GM18909 (cell line): ENCODE data around the gene CDC42SE2.
"Not testable (repeated sequence)": the region's sequence is repeated elsewhere in the genome, so short reads cannot be mapped to it uniquely, and the experiment has no call there.

Experiments
- ATAC-seq: cut with Tn5 transposase; IDR thresholded peaks from one replicate; pipeline ENCODE4 v1.9.1; 2021; ENCODE audit warnings: mild to moderate bottlenecking; ENCODE audit not compliant: unreplicated experiment, poor library complexity

CDC42SE2 gene

GRCh38 chr5:131312235-131312772 is 48.5 kb downstream of the CDC42SE2 start:
- ATAC-seq = not testable (repeated sequence)

GRCh38 chr5:131316026-131316425 is 52.2 kb downstream of the CDC42SE2 start:
- ATAC-seq = no peak

GRCh38 chr5:131316822-131317221 is 53.0 kb downstream of the CDC42SE2 start:
- ATAC-seq = no peak

GRCh38 chr5:131318455-131318854 is 54.6 kb downstream of the CDC42SE2 start:
- no peak for ATAC-seq

GRCh38 chr5:131321066-131321465 is 57.2 kb downstream of the CDC42SE2 start:
- ATAC-seq = no peak

GRCh38 chr5:131322926-131323325 is 59.1 kb downstream of the CDC42SE2 start:
- ATAC-seq = no peak

- no peak for ATAC-seq
Observed at GRCh38 chr5:131323378-131323777, 59.5 kb downstream of the CDC42SE2 start.

GRCh38 chr5:131324303-131324702 is 60.5 kb downstream of the CDC42SE2 start:
- ATAC-seq = no peak

GRCh38 chr5:131328536-131329285 is 64.9 kb downstream of the CDC42SE2 start:
- no peak for ATAC-seq

GRCh38 chr5:131329286-131329560 is 65.4 kb downstream of the CDC42SE2 start:
- no peak for ATAC-seq

- no peak for ATAC-seq
Observed at GRCh38 chr5:131330031-131330430, 66.2 kb downstream of the CDC42SE2 start.

GRCh38 chr5:131335756-131336155 is 71.9 kb downstream of the CDC42SE2 start:
- not testable (repeated sequence) for ATAC-seq

- ATAC-seq = not testable (repeated sequence)
Observed at GRCh38 chr5:131336801-131337200, 72.9 kb downstream of the CDC42SE2 start.

GRCh38 chr5:131337240-131338050 is 73.6 kb downstream of the CDC42SE2 start:
- not testable (repeated sequence) for ATAC-seq

GRCh38 chr5:131338051-131338453 is 74.2 kb downstream of the CDC42SE2 start:
- no peak for ATAC-seq

GRCh38 chr5:131344288-131344687 is 80.4 kb downstream of the CDC42SE2 start:
- ATAC-seq = not testable (repeated sequence)

GRCh38 chr5:131346204-131346603 is 82.4 kb downstream of the CDC42SE2 start:
- not testable (repeated sequence) for ATAC-seq

- ATAC-seq = no peak
Observed at GRCh38 chr5:131353991-131354390, 90.1 kb downstream of the CDC42SE2 start.

- ATAC-seq = peak; percentile 31
Observed at GRCh38 chr5:131355971-131356528, 92.2 kb downstream of the CDC42SE2 start.

GRCh38 chr5:131356619-131357018 is 92.8 kb downstream of the CDC42SE2 start:
- no peak for ATAC-seq
